Activated naive CD4-positive, alpha-beta T cell (primary cell): ENCODE results near the gene MYO3B.

Source experiments
- DNase-seq, 4 experiments: peaks; one replicate each; lab custom pipeline; 2025; lab: John Stamatoyannopoulos, UW

The MYO3B gene

DNA sequence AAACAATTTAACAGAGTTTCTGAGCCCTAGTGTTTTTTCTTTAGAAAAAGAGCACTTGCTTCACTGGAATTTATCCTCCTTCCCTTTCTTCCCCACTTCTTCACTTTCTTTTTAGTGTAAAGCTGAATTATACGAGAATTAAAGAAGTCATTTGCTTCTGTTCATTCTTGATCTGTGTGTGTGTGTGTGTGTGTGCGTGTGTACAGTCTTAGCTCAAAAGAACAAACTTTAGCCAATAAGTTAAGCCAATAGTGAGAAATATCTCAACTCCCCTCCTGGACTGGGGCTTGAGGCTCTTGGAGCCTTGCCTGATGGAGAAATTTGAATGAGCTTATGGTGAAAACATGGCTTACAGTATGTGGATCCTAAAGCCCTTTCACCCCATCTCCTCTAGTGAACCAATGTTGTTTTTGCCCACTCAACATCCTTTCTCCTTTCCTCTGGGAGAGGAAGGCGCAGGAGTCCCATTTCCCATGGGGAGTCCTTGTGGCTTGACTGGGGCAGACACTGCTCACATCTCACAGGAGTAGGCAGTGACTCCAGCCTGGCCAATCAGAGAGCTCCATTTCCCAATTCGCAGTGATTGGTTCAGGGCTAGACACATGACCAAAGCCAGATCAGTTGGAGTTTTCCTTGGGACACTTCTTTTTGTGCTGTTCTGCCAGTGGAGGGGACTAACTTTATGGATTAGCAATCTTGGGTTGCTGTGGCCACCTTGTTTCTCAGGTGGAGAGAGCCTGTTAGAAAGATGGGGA lies 16.3 kb upstream of the MYO3B start:
- DNase-seq, result no peak

DNA sequence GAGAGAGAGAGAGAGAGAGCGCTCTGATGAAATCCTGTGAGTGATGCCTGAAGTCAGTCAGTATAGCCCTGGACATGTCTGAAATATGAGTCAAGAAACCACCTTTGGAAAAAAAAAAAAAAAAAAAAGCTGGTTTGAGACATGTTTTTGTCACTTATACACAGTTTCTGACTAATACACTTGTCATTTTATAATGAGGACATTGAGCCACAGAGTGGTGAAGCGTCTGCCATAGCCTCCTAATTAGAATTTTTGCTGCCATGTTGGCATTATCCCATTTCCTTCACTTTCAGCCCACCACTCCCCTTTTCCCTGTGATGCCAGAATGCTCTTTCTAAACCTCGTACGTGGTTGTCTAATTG lies 15.7 kb upstream of the MYO3B start:
- DNase-seq, result no peak

- no peak for DNase-seq
Measured at GRCh38 chr2:170163411-170164065, 14.4 kb upstream of the MYO3B start.

DNA sequence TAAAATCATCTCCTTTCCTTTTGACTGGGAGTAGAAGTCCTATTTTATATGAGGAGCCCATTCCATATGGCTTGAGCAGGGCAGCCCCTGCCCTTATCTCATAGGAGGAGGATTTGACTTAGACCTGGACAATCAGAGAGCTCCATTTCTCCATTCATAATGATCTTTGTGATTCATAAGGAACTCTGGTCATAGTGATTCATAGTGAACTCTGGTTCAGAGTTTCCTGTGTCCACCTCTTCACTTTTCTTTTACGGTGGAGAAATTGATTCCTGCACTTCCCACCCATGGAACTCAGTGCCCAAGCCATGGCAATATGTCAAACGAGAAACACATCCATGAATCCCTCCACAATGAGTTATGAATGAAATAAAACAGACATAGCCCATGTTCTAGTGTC lies 12.8 kb upstream of the MYO3B start:
- DNase-seq, result no peak

- no peak for DNase-seq
Measured at GRCh38 chr2:170166735-170167134, 11.2 kb upstream of the MYO3B start.

DNA sequence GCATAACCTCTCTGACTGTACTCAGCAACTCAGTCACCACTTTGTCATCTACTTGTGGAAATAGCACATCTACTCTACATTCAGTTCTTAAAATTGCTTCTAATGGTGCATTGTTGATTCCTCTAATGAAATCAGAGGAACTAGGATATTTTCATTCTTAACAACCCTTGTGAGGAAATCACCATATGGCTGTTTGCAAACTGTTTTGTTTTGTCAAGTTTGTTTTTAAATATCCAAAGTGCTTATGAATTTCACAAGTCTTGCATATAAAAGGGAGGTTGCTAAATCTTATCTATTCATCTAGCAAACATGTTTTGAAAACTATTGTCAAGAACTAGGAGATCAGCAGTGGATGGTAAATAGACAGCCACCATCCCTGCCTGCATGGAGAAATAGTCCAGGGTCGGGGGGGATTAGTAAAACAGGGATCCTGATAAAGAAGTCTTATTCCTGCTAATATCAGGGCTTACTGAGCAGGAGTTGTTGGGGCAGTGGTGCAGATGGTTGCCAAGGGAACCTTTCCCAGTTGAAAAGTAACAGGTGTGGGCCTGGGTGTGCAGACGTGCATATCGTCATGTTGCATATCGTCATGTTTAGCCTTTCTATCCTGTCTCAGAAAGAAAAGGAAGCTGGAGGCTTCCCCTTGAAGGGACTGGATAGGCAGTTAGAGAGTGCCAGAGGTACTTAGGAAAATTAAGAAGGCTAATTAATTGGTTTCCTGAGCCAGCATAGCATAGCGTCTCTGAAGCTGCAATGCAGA lies 7.5 kb upstream of the MYO3B start:
- DNase-seq, result no peak

GRCh38 chr2:170176212-170176611 lies 1.7 kb upstream of the MYO3B start:
- no peak for DNase-seq

DNA sequence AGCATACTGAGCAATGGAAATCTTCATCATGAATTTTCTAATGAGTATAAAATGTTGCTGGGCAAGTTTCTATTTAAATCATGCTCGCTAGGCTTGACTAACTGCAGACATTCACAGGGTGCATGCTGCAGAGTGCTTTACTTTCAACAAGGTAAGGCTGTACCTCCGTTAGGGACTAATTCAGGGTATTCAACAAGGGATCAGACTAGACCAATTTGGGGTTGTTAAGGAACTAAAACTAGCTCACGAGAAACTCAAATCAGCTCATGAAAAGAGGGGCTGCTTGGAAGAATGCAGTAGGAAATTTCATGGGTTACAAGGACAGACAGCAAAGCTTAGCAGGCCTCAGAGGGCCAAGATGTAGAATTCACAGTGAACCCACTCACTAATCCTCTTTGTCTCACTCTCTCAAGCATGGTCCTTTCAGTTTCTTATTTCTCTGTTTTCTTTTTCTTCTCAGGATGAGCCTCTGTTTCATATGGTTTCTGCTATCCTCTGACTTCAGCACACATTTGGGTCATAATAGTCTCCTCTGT lies 2.2 kb downstream of the MYO3B start:
- DNase-seq, result no peak

DNA sequence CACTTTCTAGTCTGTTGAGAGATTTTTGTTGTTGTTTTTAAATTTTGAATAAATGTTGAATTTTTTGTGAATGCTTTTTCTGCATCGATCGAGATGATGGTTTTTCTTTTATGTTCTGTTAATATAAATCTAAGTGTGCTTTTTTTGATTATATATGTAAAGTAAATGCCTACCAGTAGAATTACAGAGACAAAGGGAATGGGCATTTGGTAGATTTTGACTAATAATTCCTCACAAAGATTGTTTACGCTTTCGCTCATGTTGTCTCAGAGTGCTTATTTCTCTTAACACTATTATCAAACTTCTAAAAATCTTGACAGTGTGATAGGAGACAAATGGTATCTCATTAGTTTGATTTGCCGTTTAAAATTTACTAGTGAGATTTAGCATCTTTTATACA lies 3.7 kb downstream of the MYO3B start:
- no peak for DNase-seq

GRCh38 chr2:170185319-170185718 lies 7.4 kb downstream of the MYO3B start:
- no peak for DNase-seq

DNA sequence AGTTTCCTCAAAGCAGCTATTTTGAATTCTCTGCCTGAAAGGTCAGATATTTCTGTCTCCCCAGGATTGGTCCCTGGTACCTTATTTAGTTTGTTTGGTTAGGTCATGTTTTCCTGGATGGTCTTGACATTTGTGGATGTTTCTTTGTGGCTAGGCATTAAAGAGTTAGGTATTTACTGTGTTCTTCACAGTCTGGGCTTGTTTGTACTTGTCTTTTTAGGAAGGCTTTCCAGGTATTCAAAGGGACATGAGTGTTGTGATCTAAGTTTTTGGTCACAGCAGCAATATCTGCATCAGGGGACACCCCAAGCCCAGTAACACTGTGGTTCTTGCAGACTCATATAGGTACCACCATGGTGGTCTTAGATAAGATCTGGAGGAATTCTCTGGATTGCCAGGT lies 11.8 kb downstream of the MYO3B start:
- DNase-seq, result no peak

DNA sequence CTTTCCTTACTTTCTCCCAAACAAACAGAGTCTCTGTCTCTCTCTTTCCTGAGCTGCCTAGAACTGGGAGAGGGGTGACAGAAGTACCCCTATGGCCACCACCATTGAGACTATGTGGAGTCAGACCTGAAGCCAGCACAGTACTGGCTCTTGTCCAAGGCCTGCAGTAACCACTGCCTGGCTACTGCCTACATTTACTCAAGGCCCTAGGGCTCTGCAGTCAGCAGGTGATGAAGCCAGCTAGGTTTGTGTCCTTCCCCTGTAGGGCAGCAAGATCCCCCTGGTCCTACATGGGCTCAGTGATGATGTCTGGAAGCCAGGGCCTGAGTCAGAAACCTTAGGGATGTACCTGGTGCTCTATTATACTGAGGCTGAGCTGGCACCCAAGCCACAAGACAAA lies 12.2 kb downstream of the MYO3B start:
- no peak for DNase-seq

DNA sequence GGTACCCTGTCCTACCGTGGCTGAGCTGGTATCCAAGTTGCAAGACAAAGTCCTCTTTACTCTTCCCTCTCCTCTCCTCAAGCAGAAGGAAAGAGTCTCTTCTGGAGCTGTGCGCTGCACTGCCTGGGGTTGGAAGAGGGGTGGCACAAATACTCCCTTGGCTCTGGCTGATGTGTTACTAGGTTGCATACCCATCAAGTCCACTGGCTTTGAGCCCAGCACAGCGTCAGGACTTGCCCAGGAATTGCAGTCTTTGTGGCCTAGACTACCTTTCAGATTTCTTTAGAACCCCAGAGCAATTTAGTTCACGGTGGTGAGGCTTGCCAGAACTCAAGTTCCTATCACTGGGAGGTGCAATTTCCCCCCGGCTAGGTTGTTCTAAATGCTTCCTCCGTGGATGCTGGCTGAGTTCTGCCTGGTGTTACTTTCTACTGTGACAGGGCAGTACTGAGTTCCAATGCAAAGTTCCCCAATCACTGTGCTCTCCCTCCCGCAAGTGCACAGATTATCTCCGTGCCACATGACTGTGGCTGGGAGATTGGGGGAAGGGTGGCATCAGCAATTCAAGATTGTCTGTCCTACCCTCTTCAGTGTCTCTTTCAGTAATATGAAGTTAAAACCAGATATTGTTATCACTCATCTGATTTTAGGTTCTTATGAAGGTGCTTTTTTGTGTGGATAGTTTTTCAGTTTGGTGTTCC lies 13.4 kb downstream of the MYO3B start:
- no peak for DNase-seq

DNA sequence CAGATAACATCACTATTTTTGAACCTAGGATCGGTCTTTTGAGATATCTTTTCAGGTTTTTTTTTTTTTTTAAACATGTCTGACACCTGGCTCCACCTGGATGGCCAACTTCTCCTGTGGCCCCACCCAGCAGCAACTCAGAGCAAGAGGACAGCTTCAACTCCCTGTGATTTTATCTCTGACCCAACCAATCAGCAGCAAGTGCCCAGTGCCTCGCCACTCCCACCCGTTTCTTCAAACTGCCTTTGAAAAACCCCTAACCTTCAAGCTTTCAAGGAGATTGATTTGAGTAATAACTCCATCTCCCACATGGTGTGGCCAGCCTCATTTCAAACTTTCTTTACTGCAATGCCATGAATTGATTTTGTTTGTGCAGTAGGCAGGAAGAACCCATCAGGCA lies 19.0 kb downstream of the MYO3B start:
- DNase-seq, result no peak

- no peak for DNase-seq
Measured at GRCh38 chr2:170201275-170201674, 23.3 kb downstream of the MYO3B start.

DNA sequence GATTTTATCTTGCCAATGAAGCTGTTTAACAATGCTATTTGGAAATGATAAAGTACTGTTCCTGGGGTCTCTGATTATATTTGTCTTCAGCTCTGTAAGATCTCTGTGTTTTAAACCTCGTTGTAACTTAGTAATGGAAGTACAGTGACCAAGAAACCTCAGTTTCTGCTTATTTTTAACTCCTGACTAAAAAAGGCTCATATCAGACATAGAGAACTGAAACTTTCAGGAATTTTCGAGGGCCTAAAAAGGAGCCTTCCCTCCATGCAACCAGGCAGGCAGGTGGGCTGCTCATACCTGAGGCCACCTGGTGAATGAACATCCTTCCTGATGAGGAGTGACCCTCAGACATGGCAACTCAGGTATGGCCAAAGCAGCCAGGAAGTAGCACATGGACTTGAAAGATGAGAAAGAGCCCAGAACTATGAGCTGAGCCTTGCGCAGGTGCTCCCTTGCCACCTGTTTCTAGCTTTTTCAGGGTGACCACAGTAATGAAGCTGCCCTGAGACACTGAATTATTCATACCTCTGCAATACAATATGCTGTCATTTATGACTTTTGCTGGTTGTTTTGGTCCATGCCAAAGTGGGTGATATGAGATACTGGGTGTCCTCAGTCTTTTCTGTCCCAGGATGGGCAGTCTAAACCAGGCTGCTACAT lies 23.9 kb downstream of the MYO3B start:
- DNase-seq, result no peak

- no peak for DNase-seq
Measured at GRCh38 chr2:170202437-170202836, 24.5 kb downstream of the MYO3B start.

DNA sequence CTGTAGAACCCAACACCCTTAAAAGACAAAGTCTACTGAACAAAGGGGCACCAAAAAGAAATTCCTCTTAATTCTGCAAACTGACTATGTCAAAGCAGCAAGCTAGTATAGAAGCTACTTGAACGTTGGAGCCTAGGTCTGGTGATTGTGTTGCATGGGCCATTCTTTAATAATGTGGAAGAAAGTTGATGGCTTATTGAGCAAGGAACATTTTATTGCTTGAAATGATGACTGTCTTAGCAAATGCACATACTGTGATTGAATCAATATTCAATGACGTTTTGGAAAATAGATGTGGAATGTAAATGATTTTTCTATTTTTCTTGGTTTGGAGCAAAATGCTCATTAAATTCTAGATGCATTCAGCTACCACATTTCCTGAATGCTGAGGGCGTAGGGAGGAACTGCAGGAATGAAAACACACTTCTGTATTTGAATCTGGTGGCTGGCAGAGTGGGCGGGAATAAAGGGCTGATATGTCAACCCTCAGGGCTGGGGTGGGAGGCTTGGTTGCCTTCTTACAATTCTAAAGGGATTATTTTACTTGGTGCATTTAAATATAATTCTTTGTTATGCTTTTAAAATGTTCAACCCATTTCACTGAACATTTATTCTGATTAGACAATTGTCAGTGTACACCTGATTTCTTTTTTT lies 26.5 kb downstream of the MYO3B start:
- DNase-seq, result no peak

GRCh38 chr2:170206246-170206645 lies 28.3 kb downstream of the MYO3B start:
- DNase-seq, result no peak

DNA sequence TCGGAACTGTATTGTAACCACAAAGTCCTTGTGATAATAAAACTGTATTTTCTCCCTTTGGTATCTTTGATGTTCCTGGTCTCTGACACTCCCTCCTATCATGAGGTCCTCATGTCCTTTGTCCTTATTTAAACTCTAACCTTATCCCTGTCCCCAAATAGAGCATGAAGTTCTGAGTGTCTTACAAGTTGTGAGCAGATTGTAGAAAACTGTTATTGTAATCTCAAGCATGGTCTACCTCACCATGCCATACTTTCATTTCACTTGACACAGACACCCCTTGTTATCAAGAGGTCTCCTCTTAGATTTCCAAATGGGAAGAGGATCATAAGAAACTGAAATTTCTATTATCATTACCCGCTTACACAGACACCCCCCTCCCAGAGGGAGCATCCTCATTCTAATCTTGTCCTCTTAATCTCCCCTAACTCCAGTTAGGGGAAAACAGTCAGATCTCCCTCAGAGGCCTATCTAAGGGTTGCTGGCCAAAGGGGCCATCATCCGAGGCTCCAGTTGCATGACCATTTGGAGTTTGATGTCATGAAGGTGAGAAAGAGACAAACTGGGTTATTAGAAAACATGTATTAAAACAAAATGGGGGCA lies 29.0 kb downstream of the MYO3B start:
- DNase-seq, result no peak

DNA sequence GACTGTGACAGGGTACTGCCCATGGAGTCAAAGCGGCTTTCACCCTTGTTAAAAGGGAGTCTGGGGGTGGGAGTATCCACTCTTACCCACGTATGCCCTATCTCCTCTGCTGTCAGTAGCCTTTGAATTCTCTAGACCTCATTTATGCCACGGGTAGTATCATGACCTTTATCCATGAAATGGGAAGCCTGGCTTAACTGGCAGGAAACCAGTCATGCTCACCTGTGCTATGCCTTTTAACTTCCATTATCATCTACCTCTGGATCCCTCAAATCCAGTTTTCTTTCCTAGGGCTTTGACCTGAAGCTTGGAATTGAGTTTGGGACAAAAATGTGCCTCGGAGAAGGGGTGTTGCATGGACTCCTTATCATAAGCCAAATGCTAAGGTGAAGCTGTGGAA lies 30.0 kb downstream of the MYO3B start:
- no peak for DNase-seq
